Activated CD8-positive, alpha-beta memory T cell treated with anti-CD3 and anti-CD28 coated beads, Interleukin-2, amount 10 ng/mL, durations not matched to agents 7 days and 5 days (primary cell): ENCODE results near the gene GAA. TPM values are rescaled to one million over a fixed set of nuclear protein-coding genes. Genes with fewer than 3 reads are reported as not detected.

ENCODE experiments used
- ATAC-seq: fragments of 150-1000 bp; cut with Tn5 transposase; one replicate; pipeline ENCODE4 v1.10.0; 2021; ENCODE audit warnings: moderate library complexity
- CTCF ChIA-PET: fragments of 350-600 bp; sonication (Branson Sonifier 250); formaldehyde crosslinking; loops from one replicate; lab custom pipeline; 2021; ENCODE audit warnings: antibody characterized with exemption; lab: Charles Lee
- DNase-seq: peaks from one replicate; pipeline ENCODE4 v3.0.0-alpha.2; 2020
- H3K27ac Mint-ChIP-seq: one replicate; pipeline ENCODE4 v1.8.0; 2021; ENCODE audit warnings: mild to moderate bottlenecking, mixed read lengths
- H3K27me3 Mint-ChIP-seq: one replicate; pipeline ENCODE4 v1.8.0; 2021; ENCODE audit warnings: mixed read lengths
- H3K36me3 Mint-ChIP-seq: one replicate; pipeline ENCODE4 v1.8.0; 2021; ENCODE audit warnings: mild to moderate bottlenecking, mixed read lengths
- H3K4me1 Mint-ChIP-seq: one replicate; pipeline ENCODE4 v1.8.0; 2021; ENCODE audit warnings: mixed read lengths
- H3K4me3 Mint-ChIP-seq: one replicate; pipeline ENCODE4 v1.8.0; 2021; ENCODE audit warnings: mild to moderate bottlenecking, moderate library complexity, mixed read lengths
- H3K9me3 Mint-ChIP-seq: one replicate; pipeline ENCODE4 v1.8.0; 2022; ENCODE audit warnings: low read depth, mixed read lengths
- total RNA-seq, 2 experiments: library from RNA; stranded (reverse); gene quantifications; one replicate each; pipeline ENCODE4 v1.2.3, GENCODE V29; 2021

Gene GAA
- total RNA-seq = 10 to 100 TPM; 31.9 to 34.7 TPM

GRCh38 chr17:80101011-80101945 is at the start of gene GAA:
GAA (plus strand) TSS chr17:80101581; CDS start chr17:80104587, 3,006 bp downstream.
- ATAC-seq (peak; percentile 92), DNase-seq (peak; percentile 89)
- Mint-ChIP-seq H3K9me3 (no peaks in the 10 kb centered on the region), H3K27me3 (peaks cover 4% of the 10 kb centered on the region), H3K4me3 (peak within 1 kb of the TSS; percentile 84), H3K4me1 (peaks cover 24% of the 10 kb centered on the region), H3K36me3 (no peaks in the 10 kb centered on the region), H3K27ac (peak within 1 kb of the TSS; percentile 78)
- CTCF ChIA-PET = interaction anchor here (0.6 to 3.2 kb wide), 55 partner anchors 9 to 765 kb away, joined by 3 to 45 read pairs (median 4); partner anchors contain the start of gene EIF4A3

GRCh38 chr17:80051681-80052080 is 49.7 kb upstream of the GAA start:
- ATAC-seq (no peak), DNase-seq (no peak)
- Mint-ChIP-seq H3K4me1 (no peaks in the 10 kb centered on the region), H3K27me3 (no peaks in the 10 kb centered on the region), H3K27ac (no peak overlapping the region), H3K36me3 (no peaks in the 10 kb centered on the region), H3K9me3 (no peaks in the 10 kb centered on the region), H3K4me3 (no peak overlapping the region)
- CTCF ChIA-PET = no interaction called here

- Mint-ChIP-seq H3K27me3 (no peaks in the 10 kb centered on the region), H3K36me3 (no peaks in the 10 kb centered on the region), H3K27ac (no peak overlapping the region), H3K4me1 (no peaks in the 10 kb centered on the region), H3K9me3 (no peaks in the 10 kb centered on the region), H3K4me3 (no peak overlapping the region)
- CTCF ChIA-PET = interaction anchor here (1.2 kb wide), 1 partner anchor 48 kb away, joined by 3 read pairs; the partner anchor contains the start of gene GAA
- ATAC-seq (no peak), DNase-seq (no peak)
Observed at GRCh38 chr17:80053102-80053501, 48.3 kb upstream of the GAA start.

GRCh38 chr17:80055597-80055996 is 45.8 kb upstream of the GAA start:
- DNase-seq = no peak
- ATAC-seq = no peak
- no peak overlapping the region for H3K4me3 Mint-ChIP-seq
- H3K9me3 Mint-ChIP-seq = no peaks in the 10 kb centered on the region
- H3K27ac Mint-ChIP-seq = no peak overlapping the region
- no peaks in the 10 kb centered on the region for H3K36me3 Mint-ChIP-seq
- H3K4me1 Mint-ChIP-seq = no peaks in the 10 kb centered on the region
- H3K27me3 Mint-ChIP-seq = no peaks in the 10 kb centered on the region
- CTCF ChIA-PET = interaction anchor here (0.8 to 4.8 kb wide), 4 partner anchors 26 to 50 kb away, joined by 3 to 14 read pairs (median 4); no protein-coding TSS in a partner anchor

GRCh38 chr17:80058311-80058955 is 42.9 kb upstream of the GAA start:
- no peaks in the 10 kb centered on the region for H3K27me3 Mint-ChIP-seq
- H3K27ac Mint-ChIP-seq = no peak overlapping the region
- no peak overlapping the region for H3K4me3 Mint-ChIP-seq
- H3K4me1 Mint-ChIP-seq = no peaks in the 10 kb centered on the region
- H3K9me3 Mint-ChIP-seq = no peaks in the 10 kb centered on the region
- DNase-seq (no peak), ATAC-seq (no peak)
- no peaks in the 10 kb centered on the region for H3K36me3 Mint-ChIP-seq
- CTCF ChIA-PET = interaction anchor here (0.8 to 4.8 kb wide), 2 partner anchors 43 to 50 kb away, joined by 3 to 14 read pairs; partner anchors contain the start of gene GAA

- CTCF ChIA-PET = no interaction called here
- Mint-ChIP-seq H3K9me3 (no peaks in the 10 kb centered on the region), H3K4me1 (no peaks in the 10 kb centered on the region), H3K4me3 (no peak overlapping the region), H3K36me3 (no peaks in the 10 kb centered on the region), H3K27me3 (no peaks in the 10 kb centered on the region), H3K27ac (no peak overlapping the region)
- ATAC-seq (no peak), DNase-seq (no peak)
Observed at GRCh38 chr17:80060644-80061043, 40.7 kb upstream of the GAA start.

GRCh38 chr17:80061421-80061820 is 40.0 kb upstream of the GAA start:
- H3K36me3 Mint-ChIP-seq = no peaks in the 10 kb centered on the region
- no peak overlapping the region for H3K4me3 Mint-ChIP-seq
- no peak overlapping the region for H3K27ac Mint-ChIP-seq
- H3K27me3 Mint-ChIP-seq = no peaks in the 10 kb centered on the region
- ATAC-seq = no peak
- CTCF ChIA-PET = no interaction called here
- no peaks in the 10 kb centered on the region for H3K4me1 Mint-ChIP-seq
- DNase-seq = no peak
- H3K9me3 Mint-ChIP-seq = no peaks in the 10 kb centered on the region

GRCh38 chr17:80063830-80064585 is 37.4 kb upstream of the GAA start:
- CTCF ChIA-PET = no interaction called here
- H3K27me3 Mint-ChIP-seq = no peaks in the 10 kb centered on the region
- no peaks in the 10 kb centered on the region for H3K4me1 Mint-ChIP-seq
- DNase-seq (no peak), ATAC-seq (no peak)
- H3K9me3 Mint-ChIP-seq = no peaks in the 10 kb centered on the region
- no peak overlapping the region for H3K27ac Mint-ChIP-seq
- no peak overlapping the region for H3K4me3 Mint-ChIP-seq
- H3K36me3 Mint-ChIP-seq = no peaks in the 10 kb centered on the region

- H3K4me1 Mint-ChIP-seq = no peaks in the 10 kb centered on the region
- H3K9me3 Mint-ChIP-seq = no peaks in the 10 kb centered on the region
- no peaks in the 10 kb centered on the region for H3K27me3 Mint-ChIP-seq
- no peaks in the 10 kb centered on the region for H3K36me3 Mint-ChIP-seq
- DNase-seq (no peak), ATAC-seq (no peak)
- CTCF ChIA-PET = no interaction called here
- H3K27ac Mint-ChIP-seq = no peak overlapping the region
- no peak overlapping the region for H3K4me3 Mint-ChIP-seq
Observed at GRCh38 chr17:80064696-80065095, 36.7 kb upstream of the GAA start.

GRCh38 chr17:80065478-80066170 is 35.8 kb upstream of the GAA start:
- Mint-ChIP-seq H3K4me1 (no peaks in the 10 kb centered on the region), H3K36me3 (no peaks in the 10 kb centered on the region), H3K27me3 (no peaks in the 10 kb centered on the region), H3K4me3 (no peak overlapping the region), H3K9me3 (no peaks in the 10 kb centered on the region), H3K27ac (no peak overlapping the region)
- CTCF ChIA-PET = no interaction called here
- no peak for ATAC-seq
- DNase-seq = no peak

- DNase-seq = no peak
- H3K36me3 Mint-ChIP-seq = no peaks in the 10 kb centered on the region
- H3K27ac Mint-ChIP-seq = no peak overlapping the region
- CTCF ChIA-PET = no interaction called here
- ATAC-seq = no peak
- H3K4me3 Mint-ChIP-seq = no peak overlapping the region
- peaks cover 4% of the 10 kb centered on the region for H3K4me1 Mint-ChIP-seq
- H3K9me3 Mint-ChIP-seq = no peaks in the 10 kb centered on the region
- H3K27me3 Mint-ChIP-seq = no peaks in the 10 kb centered on the region
Observed at GRCh38 chr17:80067393-80067986, 33.9 kb upstream of the GAA start.
